PFSK-1 (cell line): ENCODE measurements around the gene SLC25A34.

ENCODE experiments used
- POLR2AphosphoS5 ChIP-seq: IDR thresholded peaks from 2 replicates; pipeline ENCODE4 v1.6.1; 2012; ENCODE audit warnings: low read depth, mild to moderate bottlenecking, control low read depth, low read length, moderate library complexity
- SIN3A ChIP-seq: IDR thresholded peaks from 2 replicates; pipeline ENCODE4 v1.6.1; 2012; ENCODE audit warnings: mild to moderate bottlenecking, low read length, moderate library complexity, borderline replicate concordance; ENCODE audit not compliant: insufficient read depth
- TAF1 ChIP-seq: IDR thresholded peaks from 2 replicates; pipeline ENCODE4 v1.6.1; 2012; ENCODE audit warnings: low read length, control low read depth, borderline replicate concordance; ENCODE audit not compliant: insufficient read depth
- TF ChIP-seq, protein P1 (sequence below), 2 experiments: IDR thresholded peaks; 2 replicates each; pipeline versions ENCODE4 v1.6.1 to v1.8.0; 2011 to 2012; ENCODE audit warnings: low read depth in 2 of 2, low read length in 2 of 2, control low read depth in 1 of 2, inconsistent platforms in 1 of 2, mild to moderate bottlenecking in 1 of 2, moderate library complexity in 1 of 2; ENCODE audit not compliant: insufficient read depth in 1 of 2

DNA sequence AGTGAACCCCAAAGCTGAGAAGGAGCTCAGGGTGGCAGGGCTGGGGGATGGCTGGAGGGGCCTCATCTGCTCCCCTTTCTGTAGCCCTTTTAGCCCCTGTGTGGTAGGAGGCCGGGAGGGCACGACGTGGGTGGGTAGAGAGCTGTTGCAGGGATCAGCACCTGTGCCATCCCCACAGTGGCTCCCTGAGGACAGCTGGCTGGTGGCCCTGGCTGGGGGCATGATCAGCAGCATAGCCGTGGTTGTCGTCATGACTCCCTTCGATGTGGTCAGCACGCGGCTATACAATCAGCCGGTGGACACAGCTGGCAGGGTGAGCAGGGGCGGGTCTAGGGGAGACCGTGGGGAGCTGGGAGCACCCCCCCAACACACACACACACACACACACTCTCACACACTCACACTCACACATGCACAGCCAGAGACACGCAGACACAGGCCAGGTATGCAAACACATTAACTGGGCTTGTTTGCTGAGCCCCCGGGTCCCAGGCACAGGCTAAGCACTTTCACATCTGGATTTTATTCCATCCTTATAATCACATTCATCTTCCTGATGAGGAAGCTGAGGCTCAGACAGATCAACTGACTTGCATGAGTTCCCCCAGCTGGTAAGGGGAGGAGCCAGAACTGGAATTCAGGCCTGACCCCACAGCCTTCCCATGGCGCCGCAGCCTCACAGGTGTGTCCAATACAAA is 2.5 kb downstream of the SLC25A34 start:
- TF ChIP-seq POLR2AphosphoS5 (no peak), TAF1 (no peak), SIN3A (no peak)
- TF ChIP-seq, protein P1, sequence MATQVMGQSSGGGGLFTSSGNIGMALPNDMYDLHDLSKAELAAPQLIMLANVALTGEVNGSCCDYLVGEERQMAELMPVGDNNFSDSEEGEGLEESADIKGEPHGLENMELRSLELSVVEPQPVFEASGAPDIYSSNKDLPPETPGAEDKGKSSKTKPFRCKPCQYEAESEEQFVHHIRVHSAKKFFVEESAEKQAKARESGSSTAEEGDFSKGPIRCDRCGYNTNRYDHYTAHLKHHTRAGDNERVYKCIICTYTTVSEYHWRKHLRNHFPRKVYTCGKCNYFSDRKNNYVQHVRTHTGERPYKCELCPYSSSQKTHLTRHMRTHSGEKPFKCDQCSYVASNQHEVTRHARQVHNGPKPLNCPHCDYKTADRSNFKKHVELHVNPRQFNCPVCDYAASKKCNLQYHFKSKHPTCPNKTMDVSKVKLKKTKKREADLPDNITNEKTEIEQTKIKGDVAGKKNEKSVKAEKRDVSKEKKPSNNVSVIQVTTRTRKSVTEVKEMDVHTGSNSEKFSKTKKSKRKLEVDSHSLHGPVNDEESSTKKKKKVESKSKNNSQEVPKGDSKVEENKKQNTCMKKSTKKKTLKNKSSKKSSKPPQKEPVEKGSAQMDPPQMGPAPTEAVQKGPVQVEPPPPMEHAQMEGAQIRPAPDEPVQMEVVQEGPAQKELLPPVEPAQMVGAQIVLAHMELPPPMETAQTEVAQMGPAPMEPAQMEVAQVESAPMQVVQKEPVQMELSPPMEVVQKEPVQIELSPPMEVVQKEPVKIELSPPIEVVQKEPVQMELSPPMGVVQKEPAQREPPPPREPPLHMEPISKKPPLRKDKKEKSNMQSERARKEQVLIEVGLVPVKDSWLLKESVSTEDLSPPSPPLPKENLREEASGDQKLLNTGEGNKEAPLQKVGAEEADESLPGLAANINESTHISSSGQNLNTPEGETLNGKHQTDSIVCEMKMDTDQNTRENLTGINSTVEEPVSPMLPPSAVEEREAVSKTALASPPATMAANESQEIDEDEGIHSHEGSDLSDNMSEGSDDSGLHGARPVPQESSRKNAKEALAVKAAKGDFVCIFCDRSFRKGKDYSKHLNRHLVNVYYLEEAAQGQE (IDR thresholded peaks at IDR 0.05; ENCODE audit: insufficient read depth in 1 of 2, low read depth in 2 of 2, low read length in 2 of 2) = no peak
